ENCODE measurements around the gene KRT34.
A peak's percentile ranks its signal among the peaks of the same experiment; 100 is the strongest.

Gene KRT34

GRCh38 chr17:41332239-41332638 lies 49.9 kb downstream of the KRT34 start:
- DNase-seq (ENCODE audit: low spot score), result no peak

DNA sequence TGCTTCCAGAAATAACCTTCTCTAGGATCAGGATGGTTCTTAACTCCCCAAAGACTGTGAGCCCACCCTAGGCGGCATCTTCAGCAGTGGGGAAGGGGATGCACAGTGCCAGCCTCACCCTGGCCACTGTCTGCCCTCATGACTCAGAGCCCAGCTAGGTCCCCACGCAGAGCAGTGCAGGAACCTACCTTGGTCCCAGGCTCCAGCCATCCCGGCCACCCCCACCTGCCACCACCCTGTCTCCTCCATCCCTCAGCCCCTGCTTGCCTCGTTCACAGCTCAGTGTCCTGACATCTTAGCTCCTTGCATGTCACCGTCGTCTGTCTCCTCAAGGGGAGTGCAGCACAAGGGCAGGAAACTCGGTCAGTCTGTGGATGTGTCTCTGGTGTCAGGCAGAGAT lies 50.5 kb downstream of the KRT34 start:
- DNase-seq (ENCODE audit: low spot score), result no peak

- peak; percentile 85 for DNase-seq (ENCODE audit: low spot score)
Observed at GRCh38 chr17:41329279-41329948, 52.7 kb downstream of the KRT34 start.

GRCh38 chr17:41328207-41328606 lies 53.9 kb downstream of the KRT34 start:
- no peak for DNase-seq (ENCODE audit: low spot score)

Data from AG20443 (cell line).